Large intestine (tissue), 3 donors: Measurements from ENCODE around the gene CLEC4D. TPM values are rescaled to one million over a fixed set of nuclear protein-coding genes. Genes with fewer than 3 reads are reported as not detected.
"Not testable (repeated sequence)": the region's sequence is repeated elsewhere in the genome, so short reads cannot be mapped to it uniquely, and the experiment has no call there.

Experiments used
- DNase-seq, 2 donors: peaks; one replicate each; pipeline versions ENCODE4 v3.0.0 to v3.0.0-alpha.2; 2013
- H3K27ac ChIP-seq: one replicate; pipeline ENCODE4 v1.5.1; 2013; ENCODE audit warnings: low read length
- H3K27me3 ChIP-seq: 2 replicates; pipeline ENCODE4 v1.6.1; 2013; ENCODE audit warnings: low read length; ENCODE audit not compliant: control insufficient read depth, insufficient read depth
- H3K36me3 ChIP-seq: 2 replicates; pipeline ENCODE4 v1.6.1; 2013; ENCODE audit warnings: low read length; ENCODE audit not compliant: control insufficient read depth, insufficient read depth
- H3K4me1 ChIP-seq: one replicate; pipeline ENCODE4 v1.6.1; 2013; ENCODE audit warnings: low read length; ENCODE audit not compliant: control insufficient read depth, insufficient read depth
- H3K4me3 ChIP-seq: one replicate; pipeline ENCODE4 v1.5.1; 2013; ENCODE audit warnings: low read length
- H3K9me3 ChIP-seq: one replicate; pipeline ENCODE4 v1.6.1; 2013; ENCODE audit warnings: mild to moderate bottlenecking, low read depth, low read length, moderate library complexity; ENCODE audit not compliant: control insufficient read depth
- whole genome bisulfite sequencing: methylation state at CpG from one replicate; pipeline ENCODE4 v1.1.5; 2013; ENCODE audit warnings: low lambda C conversion rate; ENCODE audit not compliant: insufficient coverage; 5-methylcytosine and 5-hydroxymethylcytosine counted together
- polyA plus RNA-seq: library from polyadenylated mRNA; unstranded; fragments of 120-200 nt; gene quantifications from one replicate; pipeline ENCODE4 v1.2.1, GENCODE V29; 2013

Gene CLEC4D
- polyA plus RNA-seq, 1 donor: 0.03 TPM

DNA sequence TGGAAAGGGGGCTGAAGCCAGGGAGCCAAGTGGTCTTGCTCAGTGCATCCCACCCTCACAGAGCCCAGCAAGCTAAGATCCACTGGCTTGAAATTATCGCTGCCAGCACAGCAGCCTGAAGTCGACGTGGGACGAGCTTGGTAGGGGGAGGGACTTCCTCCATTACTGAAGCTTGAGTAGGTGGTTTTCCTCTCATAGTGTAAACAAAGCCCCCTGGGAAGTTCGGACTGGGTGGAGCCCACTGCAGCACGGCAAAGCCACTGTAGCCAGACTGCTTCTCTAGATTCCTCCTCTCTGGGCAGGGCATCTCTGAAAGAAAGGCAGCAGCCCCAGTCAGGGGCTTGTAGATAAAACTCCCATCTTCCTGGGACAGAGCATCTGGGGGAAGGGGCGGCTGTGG lies 17.2 kb upstream of the CLEC4D start:
- not testable (repeated sequence) for H3K4me1 ChIP-seq, H3K36me3 ChIP-seq, H3K27me3 ChIP-seq, H3K4me3 ChIP-seq, DNase-seq, H3K9me3 ChIP-seq, H3K27ac ChIP-seq
- WGBS: no CpG with 5 or more reads among the region's 7 CpGs

DNA sequence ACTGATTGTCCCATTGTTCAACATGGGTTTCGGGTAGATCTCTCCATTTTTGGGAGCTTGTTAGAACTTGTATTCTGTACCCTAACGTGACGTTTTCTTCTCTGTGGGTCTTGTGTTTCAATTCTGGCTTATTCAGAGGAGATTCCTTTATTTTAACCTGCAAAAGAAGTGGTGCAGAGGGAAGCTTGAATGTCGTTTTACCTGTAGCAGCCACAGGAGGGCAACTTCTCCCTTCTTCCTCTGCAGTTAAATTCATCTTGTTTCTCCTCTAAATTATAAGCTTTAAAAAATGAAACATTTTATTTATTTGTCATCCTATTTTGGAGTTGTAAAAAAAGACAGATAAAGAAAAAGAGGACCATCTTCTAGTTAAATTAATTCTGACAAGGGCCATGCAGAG lies 13.7 kb upstream of the CLEC4D start:
- Histone ChIP-seq H3K27me3 (no peaks in the 10 kb centered on the region), H3K4me3 (no peak overlapping the region), H3K9me3 (no peaks in the 10 kb centered on the region), H3K27ac (no peak overlapping the region), H3K36me3 (no peaks in the 10 kb centered on the region), H3K4me1 (no peaks in the 10 kb centered on the region)
- DNase-seq: no peak
- WGBS: no CpG with 5 or more reads among the region's 4 CpGs

GRCh38 chr12:8501720-8502119 lies 11.6 kb upstream of the CLEC4D start:
- DNase-seq: no peak
- H3K4me1 ChIP-seq: no peaks in the 10 kb centered on the region
- no peaks in the 10 kb centered on the region for H3K36me3 ChIP-seq
- no peaks in the 10 kb centered on the region for H3K27me3 ChIP-seq
- H3K9me3 ChIP-seq: no peaks in the 10 kb centered on the region
- H3K27ac ChIP-seq: no peak overlapping the region
- no CpG with 5 or more reads among the region's 3 CpGs for WGBS
- H3K4me3 ChIP-seq: no peak overlapping the region

DNA sequence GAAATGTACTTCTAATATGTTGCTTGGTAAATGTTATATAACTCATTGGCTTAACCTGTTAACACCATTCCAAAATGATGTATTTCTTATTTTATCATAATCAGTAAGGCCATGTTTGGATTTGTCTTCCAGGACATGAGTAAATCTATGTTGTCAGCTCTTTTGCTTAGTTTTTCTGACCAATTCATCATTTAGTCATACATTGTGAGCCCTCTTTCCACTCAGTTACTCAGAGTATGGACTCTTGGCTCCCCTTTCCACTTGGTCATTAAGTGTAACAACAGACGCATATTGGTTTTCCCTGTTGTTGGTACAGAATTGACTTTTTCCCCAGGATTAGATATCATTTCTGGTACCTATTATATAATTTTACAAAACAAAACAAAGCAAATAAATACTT lies 9.0 kb upstream of the CLEC4D start:
- no peaks in the 10 kb centered on the region for H3K36me3 ChIP-seq
- DNase-seq: no peak
- no peaks in the 10 kb centered on the region for H3K9me3 ChIP-seq
- H3K4me3 ChIP-seq: no peak overlapping the region
- 100% methylated on average over 1 of the region's 1 CpG for WGBS
- no peak overlapping the region for H3K27ac ChIP-seq
- H3K27me3 ChIP-seq: peaks cover 4% of the 10 kb centered on the region
- H3K4me1 ChIP-seq: no peaks in the 10 kb centered on the region

- Histone ChIP-seq H3K4me3 (no peak overlapping the region), H3K27ac (no peak overlapping the region), H3K4me1 (no peaks in the 10 kb centered on the region), H3K36me3 (no peaks in the 10 kb centered on the region), H3K27me3 (peaks cover 4% of the 10 kb centered on the region), H3K9me3 (no peaks in the 10 kb centered on the region)
- DNase-seq: no peak
- no CpG with 5 or more reads among the region's 3 CpGs for WGBS
Observed at GRCh38 chr12:8507596-8507995, 5.7 kb upstream of the CLEC4D start.

DNA sequence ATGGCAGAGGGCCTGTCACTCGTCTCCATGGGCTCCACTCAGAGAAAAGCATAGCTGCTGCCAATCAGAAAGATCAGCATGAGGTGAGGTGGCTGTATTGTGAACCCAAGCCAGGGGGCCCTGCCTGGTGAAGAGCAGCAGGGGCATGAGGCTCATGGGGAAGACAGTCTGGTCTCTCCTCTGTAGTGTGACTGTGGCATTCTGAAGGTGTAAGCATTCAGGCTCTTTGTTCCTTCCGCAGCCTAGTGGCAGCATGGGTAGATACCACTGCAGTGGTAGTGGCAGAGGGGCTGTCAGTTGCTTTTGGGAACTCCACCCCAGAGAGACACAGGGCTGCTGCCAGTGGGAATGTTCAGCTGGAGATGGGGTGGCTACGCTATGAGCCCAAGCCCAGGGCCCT lies 5.1 kb upstream of the CLEC4D start:
- no peaks in the 10 kb centered on the region for H3K4me1 ChIP-seq
- H3K27ac ChIP-seq: no peak overlapping the region
- H3K9me3 ChIP-seq: no peaks in the 10 kb centered on the region
- no peak overlapping the region for H3K4me3 ChIP-seq
- peaks cover 4% of the 10 kb centered on the region for H3K27me3 ChIP-seq
- DNase-seq: no peak
- WGBS: no CpG with 5 or more reads among the region's 3 CpGs
- no peaks in the 10 kb centered on the region for H3K36me3 ChIP-seq

DNA sequence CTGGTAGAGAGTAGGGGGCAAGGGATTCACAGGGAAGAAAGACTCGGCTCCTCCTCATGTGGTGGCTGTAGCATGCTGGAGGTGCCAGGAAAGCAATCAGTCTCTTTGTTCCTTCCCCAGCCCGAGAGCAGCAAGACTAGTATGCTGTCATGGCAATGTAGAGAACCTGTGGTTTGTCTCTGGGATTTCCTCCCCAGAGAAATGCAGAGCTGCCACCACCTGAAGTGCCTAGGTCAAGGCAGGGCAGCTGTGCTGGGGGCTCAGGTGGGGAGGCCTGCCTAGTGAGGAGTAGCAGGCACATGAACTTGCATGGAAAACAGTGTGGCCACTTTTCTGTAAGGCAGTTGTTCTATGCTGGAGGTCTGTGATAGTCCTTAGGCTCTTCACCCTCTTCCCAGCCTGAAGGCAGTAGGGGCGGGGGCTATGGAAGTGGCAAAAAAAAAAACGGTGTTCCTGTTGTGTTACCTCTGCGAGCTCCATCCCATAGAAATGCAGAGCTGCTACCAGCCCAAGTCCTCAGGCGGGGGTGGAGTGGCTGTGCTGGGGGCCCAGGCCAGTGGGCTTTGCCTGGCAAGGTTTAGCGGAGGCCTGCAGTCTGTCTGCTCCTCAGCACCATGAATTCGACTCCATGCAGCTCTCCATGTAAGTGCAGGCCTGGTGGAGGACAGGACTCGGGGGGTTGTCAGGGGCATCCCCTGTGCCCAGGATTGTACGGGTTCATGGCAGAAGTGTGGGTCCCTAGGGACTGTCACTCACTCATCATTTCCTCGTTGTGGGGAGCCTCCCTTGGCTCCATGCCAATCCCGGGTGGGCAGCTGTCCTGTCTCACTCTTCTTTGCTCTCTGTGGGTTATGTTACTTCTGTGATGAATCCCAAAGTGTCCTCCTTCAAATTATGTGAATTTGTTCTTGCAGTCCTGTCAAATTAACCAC lies 4.1 kb upstream of the CLEC4D start:
- Histone ChIP-seq H3K4me1 (no peaks in the 10 kb centered on the region), H3K27me3 (peaks cover 4% of the 10 kb centered on the region), H3K9me3 (no peaks in the 10 kb centered on the region), H3K4me3 (no peak overlapping the region), H3K36me3 (no peaks in the 10 kb centered on the region), H3K27ac (no peak overlapping the region)
- no CpG with 5 or more reads among the region's 12 CpGs for WGBS
- DNase-seq: no peak

GRCh38 chr12:8517971-8518370 lies 4.7 kb downstream of the CLEC4D start:
- H3K27ac ChIP-seq: no peak overlapping the region
- DNase-seq: no peak
- H3K27me3 ChIP-seq: peaks cover 5% of the 10 kb centered on the region
- H3K36me3 ChIP-seq: no peaks in the 10 kb centered on the region
- H3K4me1 ChIP-seq: no peaks in the 10 kb centered on the region
- 71% methylated on average over 1 of the region's 2 CpGs for WGBS
- H3K9me3 ChIP-seq: no peaks in the 10 kb centered on the region
- no peak overlapping the region for H3K4me3 ChIP-seq

DNA sequence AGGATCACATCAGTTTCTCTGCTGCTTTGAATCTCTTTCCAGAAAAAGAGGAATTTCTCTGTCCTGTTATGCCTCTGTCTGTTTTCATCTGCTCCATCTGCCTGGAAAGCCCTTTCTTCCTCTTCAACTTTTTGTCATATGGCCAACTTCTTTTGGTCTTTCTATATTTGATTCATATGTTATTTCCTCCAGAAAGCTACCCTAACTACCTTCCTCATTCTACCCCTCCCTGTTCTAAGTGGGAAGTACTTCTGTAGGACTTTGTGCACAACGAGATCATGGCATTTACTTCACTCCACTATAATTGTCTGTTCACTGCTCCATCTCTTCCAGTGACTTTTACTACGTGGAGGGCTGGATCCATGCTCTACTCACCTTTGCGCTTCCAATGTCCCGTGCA lies 5.9 kb downstream of the CLEC4D start:
- 70% methylated on average over 2 of the region's 4 CpGs for WGBS
- Histone ChIP-seq H3K9me3 (no peaks in the 10 kb centered on the region), H3K27ac (no peak overlapping the region), H3K27me3 (peaks cover 5% of the 10 kb centered on the region), H3K4me1 (no peaks in the 10 kb centered on the region), H3K4me3 (no peak overlapping the region), H3K36me3 (no peaks in the 10 kb centered on the region)
- no peak for DNase-seq

DNA sequence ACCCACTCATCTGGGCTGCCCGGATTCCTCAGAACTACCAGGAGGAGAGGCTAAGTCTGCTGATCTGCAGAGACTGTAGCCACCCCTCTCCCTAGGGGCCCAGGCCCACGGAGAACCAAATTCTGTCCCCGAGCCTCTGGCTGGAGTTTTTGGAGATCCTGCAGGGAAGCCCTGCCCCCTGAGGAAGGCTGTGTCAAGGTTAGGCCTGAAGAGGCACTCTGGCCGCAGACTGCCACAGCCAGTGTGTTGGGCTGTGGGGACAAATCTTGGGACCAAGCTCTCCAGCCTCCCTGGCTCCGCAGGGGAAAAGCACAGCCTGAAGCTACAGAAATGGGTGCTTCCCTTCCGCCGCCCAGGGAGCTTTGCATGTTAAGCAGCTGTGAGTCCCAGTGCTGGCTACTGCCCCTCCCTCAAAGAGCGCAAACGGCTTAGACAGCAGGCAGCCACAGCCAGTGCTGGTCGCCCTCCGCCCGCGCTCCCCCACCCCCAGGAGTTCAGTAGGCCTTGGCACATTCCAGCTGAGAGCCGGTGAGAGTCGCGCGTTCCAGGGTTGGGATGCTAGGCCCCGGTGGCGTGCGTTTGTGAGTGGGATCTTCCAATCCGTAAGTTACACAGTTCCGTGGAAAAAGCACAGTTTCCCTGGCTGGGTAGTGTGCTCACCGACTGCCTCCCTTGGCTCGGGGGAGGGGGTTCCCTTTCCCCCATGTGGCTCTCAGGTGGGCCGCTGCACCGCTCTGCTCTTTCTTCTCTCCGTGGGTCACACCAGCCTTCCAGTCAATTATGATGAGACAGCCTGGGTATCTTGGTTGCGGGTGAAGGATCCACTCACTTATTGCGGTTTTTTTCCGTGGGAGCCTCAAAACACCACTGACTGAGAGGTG lies 14.2 kb downstream of the CLEC4D start:
- Histone ChIP-seq H3K4me1 (no peaks in the 10 kb centered on the region), H3K27ac (no peak overlapping the region), H3K4me3 (no peak overlapping the region), H3K9me3 (no peaks in the 10 kb centered on the region), H3K36me3 (no peaks in the 10 kb centered on the region), H3K27me3 (no peaks in the 10 kb centered on the region)
- DNase-seq: no peak
- WGBS: no CpG with 5 or more reads among the region's 30 CpGs
